ENCODE results near the gene WDR1. TPM values are rescaled to one million over a fixed set of nuclear protein-coding genes. Genes with fewer than 3 reads are reported as not detected.

The WDR1 gene
- total RNA-seq, 2 experiments from 2014 or later: 197 to 198 TPM

DNA sequence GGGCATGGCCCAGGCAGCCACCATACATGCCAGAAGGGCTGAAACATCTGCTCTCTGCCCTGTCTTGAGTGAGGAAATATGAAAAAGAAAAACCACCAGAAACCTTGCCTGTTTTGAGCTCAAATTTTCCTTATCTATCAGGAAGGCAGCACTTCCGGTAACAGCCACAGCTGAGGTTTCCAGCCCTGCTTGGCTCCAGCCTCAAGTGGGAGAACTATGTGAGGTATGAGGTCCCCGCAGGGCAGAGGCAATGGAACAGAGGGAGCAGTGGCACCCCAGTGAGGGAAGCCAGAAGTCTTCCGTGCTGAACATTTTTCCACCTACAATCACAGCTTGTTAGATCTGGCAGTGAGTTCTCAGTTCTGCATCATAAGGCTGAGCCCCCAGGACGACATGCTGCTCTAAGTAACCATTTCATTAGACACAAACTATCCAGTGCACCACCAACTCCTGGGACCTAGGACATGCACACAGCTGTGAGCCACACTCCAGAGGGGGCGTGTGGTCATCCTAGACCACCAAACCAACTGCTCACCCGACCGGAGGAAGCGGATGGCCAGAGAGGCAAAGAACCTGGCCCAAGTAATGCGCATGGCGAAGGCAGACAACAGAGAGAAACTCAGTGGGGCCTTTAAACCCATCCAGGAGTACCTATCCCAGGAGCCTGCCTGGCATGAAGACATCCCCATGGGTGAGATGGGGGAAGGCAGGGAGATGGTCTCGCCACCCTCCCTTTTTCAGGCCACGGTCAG, 22.6 kb downstream of the WDR1 start:
- Histone ChIP-seq H3K4me3 (ENCODE audit: low read length) (no peak overlapping the region), H3K9me3 (ENCODE audit: control insufficient read depth in 1 of 2, insufficient read depth in 1 of 2, low read length in 2 of 2) (no peaks in the 10 kb centered on the region), H3K27me3 (ENCODE audit: control insufficient read depth in 1 of 2, insufficient read depth in 2 of 2, low read length in 2 of 2) (no peaks in the 10 kb centered on the region), H3K4me1 (ENCODE audit: insufficient read depth, low read length) (peaks cover 97% of the 10 kb centered on the region), H3K36me3 (ENCODE audit: insufficient read depth, low read length) (peaks cover 99% of the 10 kb centered on the region), H3K27ac (ENCODE audit: low read depth in 1 of 2, low read length in 2 of 2) (peak overlapping the region; percentile 51 to 70)
- TF ChIP-seq, protein P1, sequence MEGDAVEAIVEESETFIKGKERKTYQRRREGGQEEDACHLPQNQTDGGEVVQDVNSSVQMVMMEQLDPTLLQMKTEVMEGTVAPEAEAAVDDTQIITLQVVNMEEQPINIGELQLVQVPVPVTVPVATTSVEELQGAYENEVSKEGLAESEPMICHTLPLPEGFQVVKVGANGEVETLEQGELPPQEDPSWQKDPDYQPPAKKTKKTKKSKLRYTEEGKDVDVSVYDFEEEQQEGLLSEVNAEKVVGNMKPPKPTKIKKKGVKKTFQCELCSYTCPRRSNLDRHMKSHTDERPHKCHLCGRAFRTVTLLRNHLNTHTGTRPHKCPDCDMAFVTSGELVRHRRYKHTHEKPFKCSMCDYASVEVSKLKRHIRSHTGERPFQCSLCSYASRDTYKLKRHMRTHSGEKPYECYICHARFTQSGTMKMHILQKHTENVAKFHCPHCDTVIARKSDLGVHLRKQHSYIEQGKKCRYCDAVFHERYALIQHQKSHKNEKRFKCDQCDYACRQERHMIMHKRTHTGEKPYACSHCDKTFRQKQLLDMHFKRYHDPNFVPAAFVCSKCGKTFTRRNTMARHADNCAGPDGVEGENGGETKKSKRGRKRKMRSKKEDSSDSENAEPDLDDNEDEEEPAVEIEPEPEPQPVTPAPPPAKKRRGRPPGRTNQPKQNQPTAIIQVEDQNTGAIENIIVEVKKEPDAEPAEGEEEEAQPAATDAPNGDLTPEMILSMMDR (IDR thresholded peaks at IDR 0.05): no peak
- H3K27ac Mint-ChIP-seq: peak overlapping the region; percentile 99
- no peaks in the 10 kb centered on the region for H3K27me3 Mint-ChIP-seq
- H3K4me3 Mint-ChIP-seq: peak overlapping the region; percentile 65
- DNase-seq (peak in 5 of 14 experiments; percentile 23 to 60 (median 42)), ATAC-seq (ENCODE audit: poor library complexity) (peak; percentile 3)
- H3K9me3 Mint-ChIP-seq: no peaks in the 10 kb centered on the region
- H3K4me1 Mint-ChIP-seq (ENCODE audit: low read depth): peaks cover 81% of the 10 kb centered on the region
- peaks cover 100% of the 10 kb centered on the region for H3K36me3 Mint-ChIP-seq (ENCODE audit: low read depth)
- intact Hi-C loops (cut with DNase I, micrococcal nuclease): no loop called here
- POLR2A ChIA-PET: interaction anchor here (0.8 to 7.6 kb wide), 4 partner anchors 13 to 29 kb away, joined by 3 to 126 read pairs (median 32); partner anchors contain the start of gene WDR1
- CTCF ChIA-PET: interaction anchor here (1.6 kb wide), 1 partner anchor 23 kb away, joined by 6 read pairs; the partner anchor contains the start of gene WDR1

DNA sequence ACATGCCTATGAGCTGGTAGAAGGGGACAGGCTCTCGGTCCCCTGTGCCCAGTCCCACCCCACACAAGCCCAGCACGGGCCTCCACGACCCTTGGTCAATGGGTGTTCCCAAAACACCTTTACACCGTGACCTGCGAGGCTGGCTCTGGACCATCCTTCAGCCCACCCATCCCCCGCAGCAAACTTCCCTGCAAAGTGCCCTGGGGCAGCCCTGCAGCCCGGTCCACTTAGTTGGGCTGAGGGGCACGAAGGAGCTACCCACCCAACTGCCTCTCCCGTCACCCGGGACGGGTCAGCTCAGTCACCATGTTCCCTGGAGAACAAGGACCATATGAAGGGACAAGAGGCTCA, 23.4 kb downstream of the WDR1 start:
- Histone ChIP-seq H3K4me1 (ENCODE audit: insufficient read depth, low read length) (peaks cover 89% of the 10 kb centered on the region), H3K4me3 (ENCODE audit: low read length) (no peak overlapping the region), H3K36me3 (ENCODE audit: insufficient read depth, low read length) (peaks cover 99% of the 10 kb centered on the region), H3K27me3 (ENCODE audit: control insufficient read depth in 1 of 2, insufficient read depth in 2 of 2, low read length in 2 of 2) (no peaks in the 10 kb centered on the region), H3K9me3 (ENCODE audit: control insufficient read depth in 1 of 2, insufficient read depth in 1 of 2, low read length in 2 of 2) (no peaks in the 10 kb centered on the region), H3K27ac (ENCODE audit: low read depth in 1 of 2, low read length in 2 of 2) (peak overlapping the region; percentile 51 to 70)
- TF ChIP-seq, protein P1 (IDR thresholded peaks at IDR 0.05): no peak
- no peaks in the 10 kb centered on the region for H3K9me3 Mint-ChIP-seq
- peak overlapping the region; percentile 65 for H3K4me3 Mint-ChIP-seq
- H3K4me1 Mint-ChIP-seq (ENCODE audit: low read depth): peaks cover 73% of the 10 kb centered on the region
- intact Hi-C loops (cut with DNase I, micrococcal nuclease): no loop called here
- ATAC-seq (ENCODE audit: poor library complexity): no peak
- POLR2A ChIA-PET: interaction anchor here (0.8 to 7.6 kb wide), 4 partner anchors 14 to 29 kb away, joined by 3 to 126 read pairs (median 32); partner anchors contain the start of gene WDR1
- peak overlapping the region; percentile 99 for H3K27ac Mint-ChIP-seq
- H3K27me3 Mint-ChIP-seq: no peaks in the 10 kb centered on the region
- H3K36me3 Mint-ChIP-seq (ENCODE audit: low read depth): peaks cover 98% of the 10 kb centered on the region
- no peak for DNase-seq
- CTCF ChIA-PET: interaction anchor here (1.6 kb wide), 1 partner anchor 24 kb away, joined by 6 read pairs; the partner anchor contains the start of gene WDR1

DNA sequence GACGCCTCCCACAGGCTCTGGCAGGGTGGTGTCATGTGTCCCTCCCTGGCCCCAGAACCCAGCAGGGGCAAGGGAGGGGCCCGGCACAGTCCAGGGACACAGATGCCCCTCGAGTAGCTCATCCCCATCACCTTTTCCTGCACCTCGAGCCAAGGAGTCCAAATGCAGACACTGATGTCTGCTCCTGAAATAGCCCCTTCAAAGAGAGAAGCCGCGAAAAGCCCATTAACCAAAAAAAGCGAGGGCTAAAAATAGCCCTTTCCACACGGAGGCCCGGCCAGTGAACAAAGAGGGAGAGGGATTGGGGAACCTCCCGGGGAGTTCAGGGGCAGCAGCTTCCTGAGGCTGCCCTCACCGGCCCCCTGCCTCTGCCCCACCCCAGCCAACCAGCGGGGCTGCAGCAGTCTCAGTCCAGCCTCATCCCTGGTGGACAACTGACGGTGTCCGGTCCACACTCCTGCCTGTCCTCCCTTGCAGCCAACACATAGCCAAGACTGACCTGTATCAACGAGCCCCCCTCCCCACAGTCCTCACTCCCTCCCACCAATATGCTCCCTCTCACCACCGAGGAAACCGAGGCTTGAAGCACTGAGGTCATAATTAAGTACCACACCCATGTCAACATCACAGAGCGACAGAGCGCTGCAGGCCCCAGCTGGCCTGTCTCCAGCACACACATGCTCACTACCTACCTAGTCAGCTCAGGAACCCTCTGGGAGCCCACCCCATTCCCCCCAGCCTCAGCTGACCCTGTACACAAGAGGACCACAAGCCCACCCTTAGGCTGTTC, 23.9 kb downstream of the WDR1 start:
- Mint-ChIP-seq H3K36me3 (ENCODE audit: low read depth) (peaks cover 98% of the 10 kb centered on the region), H3K27me3 (no peaks in the 10 kb centered on the region), H3K27ac (peak overlapping the region; percentile 99), H3K4me3 (peak overlapping the region; percentile 62), H3K9me3 (no peaks in the 10 kb centered on the region), H3K4me1 (ENCODE audit: low read depth) (peaks cover 68% of the 10 kb centered on the region)
- TF ChIP-seq, protein P1 (IDR thresholded peaks at IDR 0.05): no peak
- no peak for ATAC-seq (ENCODE audit: poor library complexity)
- peaks cover 85% of the 10 kb centered on the region for H3K4me1 ChIP-seq (ENCODE audit: insufficient read depth, low read length)
- no peaks in the 10 kb centered on the region for H3K9me3 ChIP-seq (ENCODE audit: control insufficient read depth in 1 of 2, insufficient read depth in 1 of 2, low read length in 2 of 2)
- ChIA-PET POLR2A (interaction anchor here (0.8 to 7.6 kb wide), 4 partner anchors 15 to 30 kb away, joined by 3 to 126 read pairs (median 32); partner anchors contain the start of gene WDR1), CTCF (no interaction called here)
- no peak overlapping the region for H3K4me3 ChIP-seq (ENCODE audit: low read length)
- intact Hi-C loops (cut with DNase I, micrococcal nuclease): no loop called here
- H3K27ac ChIP-seq (ENCODE audit: low read depth in 1 of 2, low read length in 2 of 2): peak overlapping the region; percentile 51 to 70
- DNase-seq: no peak
- peaks cover 99% of the 10 kb centered on the region for H3K36me3 ChIP-seq (ENCODE audit: insufficient read depth, low read length)
- H3K27me3 ChIP-seq (ENCODE audit: control insufficient read depth in 1 of 2, insufficient read depth in 2 of 2, low read length in 2 of 2): no peaks in the 10 kb centered on the region

Data from CD4-positive, alpha-beta T cell (primary cell).